HepG2 (cell line): ENCODE data around the gene FPGS.

Experiments used
- DPF2 ChIP-seq: sonication (generic); formaldehyde crosslinking; IDR thresholded peaks from 2 replicates; pipeline ENCODE4 v1.4.0; 2020; ENCODE audit warnings: mild to moderate bottlenecking, low read depth, missing genetic modification reagents, borderline replicate concordance
- HDAC2 ChIP-seq: sonication (generic); formaldehyde crosslinking; IDR thresholded peaks from 2 replicates; pipeline ENCODE4 v1.4.0; 2020; ENCODE audit warnings: missing genetic modification reagents

GRCh38 chr9:127762111-127762676 lies 40.5 kb upstream of the FPGS start:
- no peak for TF ChIP-seq DPF2 (CRISPR knock-in tag)
- no peak for TF ChIP-seq HDAC2 (CRISPR knock-in tag)
